Osteocyte (in vitro differentiated cells): ENCODE data around the gene SEMA4D. TPM values are rescaled to one million over a fixed set of nuclear protein-coding genes. Genes with fewer than 3 reads are reported as not detected.

Experiments used
- DNase-seq: peaks from one replicate; pipeline ENCODE4 v3.0.0; 2021; ENCODE audit warnings: mixed read lengths; ENCODE audit not compliant: unreplicated experiment; ENCODE audit errors: extremely low spot score
- H3K27ac Mint-ChIP-seq: one replicate; pipeline ENCODE4 v1.8.0; 2021; ENCODE audit warnings: mild to moderate bottlenecking, mixed read lengths; ENCODE audit not compliant: unreplicated experiment
- H3K27me3 Mint-ChIP-seq: one replicate; pipeline ENCODE4 v1.8.0; 2021; ENCODE audit warnings: mixed read lengths; ENCODE audit not compliant: unreplicated experiment
- H3K36me3 Mint-ChIP-seq: one replicate; pipeline ENCODE4 v1.8.0; 2021; ENCODE audit warnings: mixed read lengths; ENCODE audit not compliant: unreplicated experiment
- H3K4me1 Mint-ChIP-seq: one replicate; pipeline ENCODE4 v1.8.0; 2021; ENCODE audit warnings: mixed read lengths; ENCODE audit not compliant: unreplicated experiment
- H3K4me3 Mint-ChIP-seq: one replicate; pipeline ENCODE4 v1.8.0; 2021; ENCODE audit warnings: mild to moderate bottlenecking, moderate library complexity, mixed read lengths; ENCODE audit not compliant: unreplicated experiment
- H3K9me3 Mint-ChIP-seq: one replicate; pipeline ENCODE4 v1.8.0; 2021; ENCODE audit warnings: mixed read lengths; ENCODE audit not compliant: unreplicated experiment
- CTCF ChIP-seq: fragments of 200-600 bp; sonication (generic); IDR thresholded peaks from 2 replicates; pipeline ENCODE4 v1.5.0; 2021; ENCODE audit warnings: antibody characterized with exemption, mild to moderate bottlenecking, moderate library complexity
- total RNA-seq: library from RNA; stranded (reverse); gene quantifications from 2 replicates; pipeline ENCODE4 v1.2.1, GENCODE V29; 2021

SEMA4D gene
- total RNA-seq, 1 donor from 2014 or later: 2.0 TPM

GRCh38 chr9:89465726-89466308 is 32.1 kb downstream of the SEMA4D start:
- no peak for TF ChIP-seq CTCF
- Mint-ChIP-seq H3K27me3 (no peaks in the 10 kb centered on the region), H3K27ac (no peak overlapping the region), H3K4me1 (peaks cover 5% of the 10 kb centered on the region), H3K4me3 (no peak overlapping the region), H3K9me3 (no peaks in the 10 kb centered on the region), H3K36me3 (no peaks in the 10 kb centered on the region)
- DNase-seq: no peak

GRCh38 chr9:89465001-89465451 is 32.9 kb downstream of the SEMA4D start:
- no peak for DNase-seq
- H3K27ac Mint-ChIP-seq: no peak overlapping the region
- H3K4me1 Mint-ChIP-seq: peaks cover 5% of the 10 kb centered on the region
- no peak overlapping the region for H3K4me3 Mint-ChIP-seq
- H3K9me3 Mint-ChIP-seq: no peaks in the 10 kb centered on the region
- no peak for TF ChIP-seq CTCF
- H3K36me3 Mint-ChIP-seq: no peaks in the 10 kb centered on the region
- H3K27me3 Mint-ChIP-seq: no peaks in the 10 kb centered on the region

GRCh38 chr9:89464300-89464901 is 33.5 kb downstream of the SEMA4D start:
- H3K9me3 Mint-ChIP-seq: no peaks in the 10 kb centered on the region

GRCh38 chr9:89462817-89463683 is 34.9 kb downstream of the SEMA4D start:
- DNase-seq: no peak

More at GRCh38 chr9:89464300-89464901, 33.5 kb downstream of the SEMA4D start:
- DNase-seq: no peak
- Mint-ChIP-seq H3K36me3 (no peaks in the 10 kb centered on the region), H3K4me3 (no peak overlapping the region), H3K27ac (no peak overlapping the region), H3K27me3 (no peaks in the 10 kb centered on the region), H3K4me1 (peaks cover 5% of the 10 kb centered on the region)
- no peak for TF ChIP-seq CTCF

More at GRCh38 chr9:89462817-89463683, 34.9 kb downstream of the SEMA4D start:
- H3K27me3 Mint-ChIP-seq: no peaks in the 10 kb centered on the region
- no peaks in the 10 kb centered on the region for H3K36me3 Mint-ChIP-seq
- no peak overlapping the region for H3K27ac Mint-ChIP-seq
- no peaks in the 10 kb centered on the region for H3K9me3 Mint-ChIP-seq
- H3K4me3 Mint-ChIP-seq: no peak overlapping the region
- peaks cover 5% of the 10 kb centered on the region for H3K4me1 Mint-ChIP-seq
- TF ChIP-seq CTCF: no peak
